Astrocyte (in vitro differentiated cells and primary cell): ENCODE data around the gene SPNS1.

Experiments
- CTCF ChIP-seq: IDR thresholded peaks from 2 replicates; pipeline ENCODE4 v1.5.1; 2011; ENCODE audit warnings: low read depth, mild to moderate bottlenecking, inconsistent platforms, low read length, moderate library complexity; ENCODE audit not compliant: insufficient read depth
- EZH2 ChIP-seq: IDR thresholded peaks from 2 replicates; pipeline ENCODE4 v1.6.1; 2012; ENCODE audit warnings: mild to moderate bottlenecking, low read length, inconsistent platforms; ENCODE audit not compliant: insufficient read depth

- no peak for TF ChIP-seq CTCF
- TF ChIP-seq EZH2: no peak
These were observed 54.0 kb downstream of the SPNS1 start for GRCh38 chr16:29028457-29029167.
